Activated CD4-positive, alpha-beta memory T cell treated with anti-CD3 and anti-CD28 coated beads, Interleukin-2, amount 10 ng/mL, durations not matched to agents 7 days and 5 days (primary cell): Measurements from ENCODE around the gene SLC22A7. TPM values are rescaled to one million over a fixed set of nuclear protein-coding genes. Genes with fewer than 3 reads are reported as not detected.

ENCODE experiments used
- total RNA-seq, 2 experiments: library from RNA; stranded (reverse); gene quantifications; one replicate each; pipeline ENCODE4 v1.2.3, GENCODE V29; 2021

SLC22A7 gene
- total RNA-seq, 2 experiments from 2014 or later, result not detected

Other genes with a start within 250 kb of the SLC22A7 start
- 10 to 100 TPM; 12.7 to 13.0 TPM for gene CUL7, start 244.4 kb upstream of the SLC22A7 start, total RNA-seq
- gene MRPL2, start 238.8 kb upstream of the SLC22A7 start, total RNA-seq, result 10 to 100 TPM; 46.8 to 57.8 TPM
- gene KLC4, start 238.6 kb upstream of the SLC22A7 start, total RNA-seq, result 10 to 100 TPM; 19.3 to 20.3 TPM
- gene PTK7, start 221.9 kb upstream of the SLC22A7 start, total RNA-seq, result under 1 TPM; 0.23 to 0.35 TPM
- 10 to 100 TPM; 45.8 to 45.9 TPM for gene SRF, start 127.0 kb upstream of the SLC22A7 start, total RNA-seq
- 10 to 100 TPM; 45.0 to 45.9 TPM for gene CUL9, start 116.1 kb upstream of the SLC22A7 start, total RNA-seq
- 10 to 100 TPM; 39.6 to 42.5 TPM for gene DNPH1, start 68.8 kb upstream of the SLC22A7 start, total RNA-seq
- under 1 TPM; 0.30 TPM for gene TTBK1, start 54.8 kb upstream of the SLC22A7 start, total RNA-seq
- under 1 TPM in 1 of 2 experiments, not detected in 1; 0.88 TPM for gene CRIP3, start 10.6 kb downstream of the SLC22A7 start, total RNA-seq
- 10 to 100 TPM; 16.2 to 16.9 TPM for gene ZNF318, start 71.4 kb downstream of the SLC22A7 start, total RNA-seq
- gene ABCC10, start 129.3 kb downstream of the SLC22A7 start, total RNA-seq, result 10 to 100 TPM; 46.8 to 49.8 TPM
- under 1 TPM; 0.18 to 0.50 TPM for gene DLK2, start 157.3 kb downstream of the SLC22A7 start, total RNA-seq
- 10 to 100 TPM; 34.7 to 36.6 TPM for gene TJAP1, start 179.3 kb downstream of the SLC22A7 start, total RNA-seq
- gene LRRC73, start 212.1 kb downstream of the SLC22A7 start, total RNA-seq, result under 1 TPM; 0.23 to 0.25 TPM
- gene YIPF3, start 218.7 kb downstream of the SLC22A7 start, total RNA-seq, result 10 to 100 TPM; 71.5 to 77.4 TPM
- 10 to 100 TPM; 24.1 to 24.3 TPM for gene POLR1C, start 218.8 kb downstream of the SLC22A7 start, total RNA-seq